Stimulated activated naive CD8-positive, alpha-beta T cell treated with anti-CD3 and anti-CD28 coated beads, Interleukin-15, Interleukin-2, amounts not matched to agents 100 ng/mL and 50 ng/mL, for 24 hours (primary cell): ENCODE results near the gene ZSCAN10.

Source experiments
- H3K27ac Mint-ChIP-seq: one replicate; pipeline ENCODE4 v1.8.0; 2021; ENCODE audit warnings: mild to moderate bottlenecking, mixed read lengths
- H3K27me3 Mint-ChIP-seq: one replicate; pipeline ENCODE4 v1.8.0; 2021; ENCODE audit warnings: mixed read lengths
- H3K36me3 Mint-ChIP-seq: one replicate; pipeline ENCODE4 v1.8.0; 2021; ENCODE audit warnings: low read depth, mixed read lengths
- H3K4me1 Mint-ChIP-seq: one replicate; pipeline ENCODE4 v1.8.0; 2021; ENCODE audit warnings: low read depth, mixed read lengths
- H3K4me3 Mint-ChIP-seq: one replicate; pipeline ENCODE4 v1.8.0; 2021; ENCODE audit warnings: mild to moderate bottlenecking, mixed read lengths
- H3K9me3 Mint-ChIP-seq: one replicate; pipeline ENCODE4 v1.8.0; 2021; ENCODE audit warnings: mixed read lengths

The ZSCAN10 gene

DNA sequence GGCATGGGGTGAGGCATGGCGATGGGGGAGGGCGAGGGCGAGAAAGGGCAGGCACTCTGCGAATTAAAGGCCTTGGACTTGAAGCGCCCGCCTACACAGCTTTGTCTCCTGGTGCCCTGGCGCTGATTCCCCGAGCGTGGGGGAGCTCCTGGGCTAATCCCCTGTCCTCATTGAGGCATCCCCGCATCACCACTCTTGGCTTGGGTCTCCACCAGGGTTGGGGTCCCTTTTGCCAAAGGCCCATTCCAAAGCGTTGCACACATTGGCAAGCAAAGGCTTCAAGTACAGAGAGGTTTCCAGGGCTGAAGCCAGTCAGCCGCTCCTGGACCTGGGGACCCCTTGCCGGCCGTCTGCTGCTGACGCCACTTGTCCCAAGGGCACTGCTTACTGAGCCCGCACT, 21.3 kb upstream of the ZSCAN10 start:
- H3K4me3 Mint-ChIP-seq, result no peak overlapping the region
- peaks cover 18% of the 10 kb centered on the region for H3K4me1 Mint-ChIP-seq
- H3K9me3 Mint-ChIP-seq, result no peaks in the 10 kb centered on the region
- H3K27ac Mint-ChIP-seq, result no peak overlapping the region
- H3K27me3 Mint-ChIP-seq, result no peaks in the 10 kb centered on the region
- H3K36me3 Mint-ChIP-seq, result no peaks in the 10 kb centered on the region

DNA sequence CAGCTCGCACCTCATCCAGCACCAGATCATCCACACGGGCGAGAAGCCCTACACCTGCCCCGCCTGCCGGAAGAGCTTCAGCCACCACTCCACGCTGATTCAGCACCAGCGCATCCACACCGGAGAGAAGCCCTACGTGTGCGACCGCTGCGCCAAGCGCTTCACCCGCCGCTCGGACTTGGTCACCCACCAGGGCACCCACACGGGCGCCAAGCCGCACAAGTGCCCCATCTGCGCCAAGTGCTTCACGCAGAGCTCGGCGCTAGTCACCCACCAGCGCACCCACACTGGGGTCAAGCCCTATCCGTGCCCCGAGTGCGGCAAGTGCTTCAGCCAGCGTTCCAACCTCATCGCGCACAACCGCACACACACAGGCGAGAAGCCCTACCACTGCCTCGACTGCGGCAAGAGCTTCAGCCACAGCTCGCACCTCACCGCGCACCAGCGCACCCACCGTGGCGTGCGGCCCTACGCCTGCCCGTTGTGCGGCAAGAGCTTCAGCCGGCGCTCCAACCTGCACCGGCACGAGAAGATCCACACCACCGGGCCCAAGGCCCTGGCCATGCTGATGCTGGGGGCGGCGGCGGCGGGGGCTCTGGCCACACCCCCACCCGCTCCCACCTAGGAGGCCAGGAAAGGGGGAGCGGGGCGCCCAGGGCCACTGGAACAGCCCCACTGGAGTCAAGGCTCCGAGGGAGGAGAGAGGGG, 20.8 kb upstream of the ZSCAN10 start:
- Mint-ChIP-seq H3K9me3 (no peaks in the 10 kb centered on the region), H3K27me3 (no peaks in the 10 kb centered on the region), H3K4me3 (no peak overlapping the region), H3K27ac (no peak overlapping the region), H3K4me1 (peaks cover 14% of the 10 kb centered on the region), H3K36me3 (no peaks in the 10 kb centered on the region)

DNA sequence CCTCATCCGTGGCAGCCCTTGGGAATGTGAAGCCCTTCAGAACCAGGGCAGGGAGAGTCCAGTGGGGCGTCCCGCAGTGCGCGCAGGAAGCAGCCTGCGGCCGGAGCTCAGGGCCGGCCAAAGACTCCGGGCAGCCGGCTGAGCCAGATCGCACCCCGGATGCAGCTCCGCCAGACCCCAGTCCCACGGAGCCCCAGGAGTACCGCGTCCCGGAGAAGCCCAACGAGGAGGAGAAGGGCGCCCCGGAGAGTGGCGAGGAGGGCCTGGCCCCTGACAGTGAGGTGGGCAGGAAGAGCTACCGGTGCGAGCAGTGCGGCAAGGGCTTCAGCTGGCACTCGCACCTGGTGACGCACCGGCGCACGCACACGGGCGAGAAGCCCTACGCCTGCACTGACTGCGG, 20.2 kb upstream of the ZSCAN10 start:
- Mint-ChIP-seq H3K4me3 (no peak overlapping the region), H3K36me3 (no peaks in the 10 kb centered on the region), H3K9me3 (no peaks in the 10 kb centered on the region), H3K27me3 (no peaks in the 10 kb centered on the region), H3K4me1 (peaks cover 9% of the 10 kb centered on the region), H3K27ac (no peak overlapping the region)

DNA sequence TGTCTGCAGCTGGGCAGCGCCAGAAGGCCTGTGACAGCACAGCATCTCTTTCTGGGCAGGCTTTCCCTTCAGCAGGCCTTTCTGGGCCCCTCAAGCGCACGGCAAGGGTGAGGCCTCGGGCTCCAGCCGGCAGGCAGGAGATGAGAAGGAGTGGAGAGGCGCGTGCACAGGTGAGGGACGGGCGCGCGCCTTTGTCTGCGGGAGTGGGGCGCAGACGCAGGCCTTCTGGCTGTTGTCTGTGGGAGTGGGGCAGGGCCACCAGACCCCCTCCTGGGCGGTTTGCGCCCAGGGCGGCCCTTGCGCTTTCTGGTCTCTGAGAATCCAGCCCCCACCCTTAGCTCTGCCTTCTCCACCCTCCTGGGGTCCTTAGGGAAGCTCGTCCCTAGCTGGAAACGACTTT, 19.8 kb upstream of the ZSCAN10 start:
- Mint-ChIP-seq H3K4me3 (no peak overlapping the region), H3K27ac (no peak overlapping the region), H3K36me3 (no peaks in the 10 kb centered on the region), H3K4me1 (peaks cover 9% of the 10 kb centered on the region), H3K27me3 (no peaks in the 10 kb centered on the region), H3K9me3 (no peaks in the 10 kb centered on the region)

DNA sequence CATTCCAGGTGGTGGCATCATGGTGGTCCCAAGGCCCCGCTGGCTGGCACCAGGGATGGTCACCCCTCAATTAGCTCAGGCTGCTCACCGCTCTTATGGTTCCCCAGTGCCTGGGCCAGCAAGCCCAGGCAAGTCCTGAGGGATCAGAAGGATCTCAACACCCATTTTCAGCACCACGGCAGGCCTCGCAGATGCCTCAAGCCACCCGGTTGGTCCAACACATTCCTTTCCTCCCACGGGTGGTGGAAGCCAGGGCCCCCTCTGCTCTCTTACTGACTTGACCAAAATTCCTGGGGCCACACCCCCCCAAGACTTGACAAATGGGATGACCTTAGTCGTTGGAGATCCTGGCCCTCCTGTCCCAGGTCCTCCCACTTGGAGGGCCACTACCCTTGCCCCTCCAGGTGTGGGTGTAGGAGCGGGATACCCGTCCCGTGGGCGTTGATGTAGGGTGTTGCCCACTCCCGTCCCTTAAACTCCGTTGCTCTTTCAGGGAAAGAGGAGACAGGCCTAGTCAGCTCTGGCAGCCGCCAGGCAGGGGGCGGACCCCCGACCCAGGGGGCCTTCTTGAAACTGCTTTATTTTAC, 19.2 kb upstream of the ZSCAN10 start:
- Mint-ChIP-seq H3K4me1 (peaks cover 3% of the 10 kb centered on the region), H3K36me3 (no peaks in the 10 kb centered on the region), H3K4me3 (no peak overlapping the region), H3K9me3 (no peaks in the 10 kb centered on the region), H3K27me3 (no peaks in the 10 kb centered on the region), H3K27ac (no peak overlapping the region)

DNA sequence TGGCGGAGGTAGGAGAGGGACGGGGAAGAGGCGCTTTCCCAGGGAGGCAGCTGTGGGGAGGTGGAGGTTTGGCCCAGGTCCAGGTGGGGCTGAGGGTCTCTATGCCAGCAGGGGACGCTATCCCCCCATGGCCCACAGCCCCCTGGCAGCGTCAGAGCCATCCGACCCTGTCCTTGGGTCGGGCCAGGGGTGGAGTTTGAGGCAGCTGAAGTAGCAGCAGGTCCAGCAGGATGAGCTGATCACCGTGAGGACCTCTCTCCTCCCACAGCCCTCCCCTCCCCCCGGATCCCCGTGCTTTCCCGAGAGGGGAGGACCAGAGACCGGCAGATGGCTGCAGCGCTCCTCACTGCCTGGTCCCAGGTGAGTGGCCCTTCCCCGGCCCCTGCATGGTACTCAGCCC, 16.5 kb upstream of the ZSCAN10 start:
- H3K36me3 Mint-ChIP-seq, result no peaks in the 10 kb centered on the region
- H3K4me1 Mint-ChIP-seq, result no peaks in the 10 kb centered on the region
- H3K4me3 Mint-ChIP-seq, result no peak overlapping the region
- H3K27ac Mint-ChIP-seq, result no peak overlapping the region
- H3K27me3 Mint-ChIP-seq, result peaks cover 4% of the 10 kb centered on the region
- no peaks in the 10 kb centered on the region for H3K9me3 Mint-ChIP-seq

DNA sequence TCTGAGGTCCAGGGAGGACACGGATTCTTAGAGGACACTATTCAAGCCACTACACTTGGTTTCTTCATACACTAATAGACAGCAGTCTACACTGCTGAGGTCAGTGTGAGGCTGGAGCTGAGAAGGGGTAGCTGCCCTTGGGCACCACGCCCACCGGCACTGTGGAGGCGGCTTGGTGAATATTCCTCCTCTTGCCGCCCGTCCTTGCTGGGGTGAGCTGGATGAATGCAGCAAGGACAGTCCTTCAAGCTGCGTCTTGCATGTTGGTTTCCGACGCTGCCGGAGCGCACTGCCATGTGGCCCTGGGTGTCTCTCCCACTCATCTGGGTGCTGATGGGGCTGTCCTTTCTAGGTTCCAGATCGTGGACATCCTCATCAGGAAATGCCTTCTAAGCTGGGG, 15.9 kb upstream of the ZSCAN10 start:
- H3K36me3 Mint-ChIP-seq, result no peaks in the 10 kb centered on the region
- no peak overlapping the region for H3K4me3 Mint-ChIP-seq
- H3K27me3 Mint-ChIP-seq, result peaks cover 4% of the 10 kb centered on the region
- no peak overlapping the region for H3K27ac Mint-ChIP-seq
- H3K9me3 Mint-ChIP-seq, result no peaks in the 10 kb centered on the region
- H3K4me1 Mint-ChIP-seq, result no peaks in the 10 kb centered on the region

DNA sequence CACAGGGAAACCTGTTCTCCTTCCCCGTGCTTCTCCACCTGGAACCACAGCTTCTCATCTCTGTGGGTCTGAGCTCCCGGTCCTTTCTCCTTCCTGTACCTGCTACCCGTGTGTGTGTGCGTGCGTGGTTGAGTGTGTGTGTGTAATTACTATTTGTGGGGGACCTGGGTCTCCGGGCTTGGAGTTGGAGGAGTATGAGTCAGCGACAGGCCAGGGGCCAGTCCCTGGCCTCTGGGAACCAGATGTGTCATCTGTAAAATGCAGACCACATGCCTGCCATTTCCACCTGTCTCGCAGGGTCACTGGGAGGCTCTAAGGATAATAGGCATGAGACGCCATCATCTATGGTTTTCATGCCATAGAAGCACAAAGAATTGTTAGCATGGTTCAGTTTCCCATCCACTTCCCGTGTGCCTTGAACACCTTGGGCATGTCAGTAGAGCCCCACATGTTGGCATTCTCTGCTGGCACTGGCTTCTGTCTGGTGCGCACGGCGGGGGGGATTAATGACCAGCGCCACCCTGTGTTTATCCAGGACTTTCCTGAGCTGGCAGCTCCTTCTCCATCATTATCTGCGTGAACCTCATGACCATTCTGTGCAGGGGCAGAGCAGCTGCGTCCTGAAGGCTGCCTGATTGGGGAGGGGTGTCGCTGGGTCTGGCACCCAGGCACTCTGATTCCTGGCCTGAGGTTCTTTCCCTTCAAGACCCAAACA, 14.8 kb upstream of the ZSCAN10 start:
- Mint-ChIP-seq H3K36me3 (no peaks in the 10 kb centered on the region), H3K27me3 (peaks cover 4% of the 10 kb centered on the region), H3K27ac (no peak overlapping the region), H3K4me1 (no peaks in the 10 kb centered on the region), H3K9me3 (no peaks in the 10 kb centered on the region), H3K4me3 (no peak overlapping the region)

DNA sequence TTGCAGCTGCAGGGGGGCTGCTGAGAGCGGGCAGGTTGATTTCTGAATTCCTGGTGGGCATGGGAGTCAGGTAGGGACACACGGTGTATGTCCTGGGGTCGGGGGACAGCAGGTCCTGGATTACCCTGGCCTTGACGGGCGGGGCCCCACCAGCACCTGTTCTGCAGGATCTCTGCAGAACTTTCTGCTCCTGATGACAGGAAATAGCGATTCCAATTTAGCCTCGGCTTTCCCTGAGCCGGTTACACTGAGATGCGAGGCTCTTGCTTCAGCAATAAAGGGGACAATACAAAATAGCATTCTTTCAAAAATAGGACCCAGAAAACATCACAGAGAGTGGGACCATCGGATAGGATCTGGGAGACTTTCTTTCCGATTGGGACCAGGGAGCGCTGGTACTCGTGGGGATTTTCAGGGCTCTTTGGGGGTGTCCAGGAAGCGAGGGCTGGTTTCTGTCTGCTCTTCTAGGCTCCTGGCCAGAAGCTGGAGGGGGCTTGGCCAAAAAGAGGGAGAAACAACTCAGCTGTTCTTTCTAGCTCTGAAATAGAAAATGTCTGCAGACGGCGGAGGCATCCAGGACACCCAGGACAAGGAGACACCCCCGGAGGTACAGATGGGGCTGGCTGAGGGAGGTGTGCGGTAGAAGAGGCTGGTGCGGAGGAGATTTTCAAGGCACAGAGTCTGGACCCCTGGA, 13.9 kb upstream of the ZSCAN10 start:
- Mint-ChIP-seq H3K27ac (no peak overlapping the region), H3K4me3 (no peak overlapping the region)

DNA sequence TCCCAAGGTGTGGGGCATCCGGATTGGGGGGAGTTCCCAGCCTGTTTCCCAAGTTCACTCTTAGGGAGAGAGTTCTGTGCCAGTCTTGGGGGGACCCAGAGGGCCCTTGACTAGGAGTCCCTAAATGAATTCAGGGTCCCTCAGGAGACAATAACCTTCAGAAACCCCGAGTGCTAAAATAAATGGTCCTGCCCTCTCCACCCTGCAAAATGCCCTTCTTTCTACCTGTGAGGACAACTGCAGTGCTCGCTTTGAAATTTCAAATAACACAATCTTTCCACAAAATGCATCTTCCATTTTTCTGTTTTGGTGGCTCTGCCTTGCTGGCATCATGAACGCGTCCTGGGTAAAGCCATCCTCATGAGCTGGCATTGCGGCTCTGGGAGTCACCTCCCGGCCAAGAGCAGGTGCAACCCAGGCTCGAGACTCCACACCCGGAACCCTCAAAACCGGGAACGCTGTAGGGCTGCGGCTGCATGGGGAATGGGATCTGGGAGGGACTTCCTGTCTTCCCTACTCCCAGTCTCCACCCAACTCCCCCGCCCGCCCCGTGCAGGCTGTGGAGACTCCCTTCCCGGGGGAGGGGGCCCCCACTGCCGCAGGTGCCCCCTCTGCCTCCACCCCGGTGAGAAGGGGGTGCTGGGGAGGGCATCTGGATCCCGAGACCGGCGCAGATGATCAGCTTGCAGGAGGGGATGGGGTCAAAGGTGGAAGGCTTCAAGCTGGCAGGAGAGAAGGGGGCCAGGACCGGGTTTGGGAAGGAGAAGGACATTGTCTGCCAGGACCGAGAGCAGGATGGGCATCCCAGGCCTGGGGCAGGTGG, 13.2 kb upstream of the ZSCAN10 start, which contains the start of gene ZNF205:
TSS of gene ZNF205 (plus strand) at position 529 of the 823 bp plus-strand sequence. CDS start 845 bp downstream, outside the sequence.
- peaks cover 4% of the 10 kb centered on the region for H3K27me3 Mint-ChIP-seq
- H3K27ac Mint-ChIP-seq, result no peak within 1 kb of the TSS
- peaks cover 2% of the 10 kb centered on the region for H3K4me1 Mint-ChIP-seq
- H3K9me3 Mint-ChIP-seq, result no peaks in the 10 kb centered on the region
- H3K36me3 Mint-ChIP-seq, result no peaks in the 10 kb centered on the region
- H3K4me3 Mint-ChIP-seq, result no peak within 1 kb of the TSS

More for the DNA sequence above, 13.9 kb upstream of the ZSCAN10 start:
- H3K36me3 Mint-ChIP-seq, result no peaks in the 10 kb centered on the region
- H3K4me1 Mint-ChIP-seq, result no peaks in the 10 kb centered on the region
- H3K9me3 Mint-ChIP-seq, result no peaks in the 10 kb centered on the region
- H3K27me3 Mint-ChIP-seq, result peaks cover 4% of the 10 kb centered on the region

DNA sequence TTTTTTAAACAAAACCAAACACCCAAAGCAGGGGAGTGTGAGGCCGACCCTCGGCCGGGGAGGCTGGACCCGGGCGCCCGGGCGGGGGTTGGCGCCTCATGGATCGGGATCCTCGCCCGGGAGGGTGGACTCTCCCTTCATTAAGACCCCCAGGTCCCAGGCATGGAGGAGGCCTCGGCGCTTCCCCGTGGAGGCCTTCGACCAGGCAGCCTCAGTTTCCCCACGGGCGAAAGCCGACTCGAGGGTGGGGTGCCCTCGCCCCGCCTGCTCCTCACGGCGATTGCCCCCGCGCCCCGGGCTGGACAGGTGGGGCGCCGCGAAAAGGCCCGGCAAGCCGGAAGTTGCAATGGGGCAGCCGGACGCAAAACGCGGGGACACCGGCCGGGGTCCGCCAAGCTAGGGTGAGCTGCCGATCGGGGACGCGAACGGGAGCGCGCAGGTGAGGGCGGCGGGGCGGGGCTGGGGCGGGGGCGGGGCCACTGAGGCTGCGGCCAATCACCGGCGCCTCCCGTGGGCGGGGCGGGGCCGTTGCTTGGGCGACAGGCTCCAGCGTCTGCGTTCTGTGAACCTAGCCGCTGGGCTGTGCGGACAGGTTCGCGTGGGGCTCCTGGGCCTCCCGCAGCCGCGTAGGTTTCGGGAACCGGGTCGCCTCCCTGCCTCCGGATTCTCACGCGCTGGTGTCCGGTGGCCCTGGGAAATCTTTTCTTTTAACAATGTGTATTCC, 7.3 kb upstream of the ZSCAN10 start:
- H3K36me3 Mint-ChIP-seq, result no peaks in the 10 kb centered on the region
- no peaks in the 10 kb centered on the region for H3K9me3 Mint-ChIP-seq
- peak overlapping the region; percentile 88 for H3K27ac Mint-ChIP-seq
- H3K27me3 Mint-ChIP-seq, result no peaks in the 10 kb centered on the region
- H3K4me1 Mint-ChIP-seq, result peaks cover 34% of the 10 kb centered on the region
- peak overlapping the region; percentile 84 for H3K4me3 Mint-ChIP-seq

DNA sequence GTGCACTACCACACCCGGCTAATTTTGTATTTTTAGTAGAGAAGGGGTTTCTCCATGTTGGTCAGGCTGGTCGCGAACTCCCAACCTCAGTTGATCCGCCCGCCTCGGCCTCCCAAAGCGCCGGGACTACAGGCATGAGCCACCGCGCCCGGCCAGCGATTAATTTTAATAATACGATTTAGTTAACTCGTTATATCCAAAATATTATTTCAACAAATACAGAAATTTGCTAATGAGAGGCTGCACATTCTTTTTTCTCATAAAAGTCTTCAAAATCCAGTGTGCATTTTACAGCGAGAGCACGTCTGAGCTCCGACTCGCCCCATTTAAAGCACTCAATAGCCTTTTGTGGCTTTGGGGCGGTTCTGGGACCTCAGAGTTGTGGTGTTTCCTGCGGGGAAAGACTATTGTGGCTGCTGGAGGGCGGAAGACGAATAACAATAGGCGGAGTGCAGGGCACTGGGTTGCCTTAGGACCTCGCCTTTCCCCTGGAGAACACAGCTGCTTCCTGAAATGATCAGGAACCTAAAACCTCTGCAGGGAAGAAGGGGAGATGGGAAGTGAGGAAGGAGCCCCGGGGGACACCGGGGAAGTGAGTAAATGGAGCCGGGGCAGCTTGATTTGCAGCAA, 2.9 kb upstream of the ZSCAN10 start:
- Mint-ChIP-seq H3K27ac (peak overlapping the region; percentile 64), H3K9me3 (no peaks in the 10 kb centered on the region), H3K4me3 (peak overlapping the region; percentile 78)

DNA sequence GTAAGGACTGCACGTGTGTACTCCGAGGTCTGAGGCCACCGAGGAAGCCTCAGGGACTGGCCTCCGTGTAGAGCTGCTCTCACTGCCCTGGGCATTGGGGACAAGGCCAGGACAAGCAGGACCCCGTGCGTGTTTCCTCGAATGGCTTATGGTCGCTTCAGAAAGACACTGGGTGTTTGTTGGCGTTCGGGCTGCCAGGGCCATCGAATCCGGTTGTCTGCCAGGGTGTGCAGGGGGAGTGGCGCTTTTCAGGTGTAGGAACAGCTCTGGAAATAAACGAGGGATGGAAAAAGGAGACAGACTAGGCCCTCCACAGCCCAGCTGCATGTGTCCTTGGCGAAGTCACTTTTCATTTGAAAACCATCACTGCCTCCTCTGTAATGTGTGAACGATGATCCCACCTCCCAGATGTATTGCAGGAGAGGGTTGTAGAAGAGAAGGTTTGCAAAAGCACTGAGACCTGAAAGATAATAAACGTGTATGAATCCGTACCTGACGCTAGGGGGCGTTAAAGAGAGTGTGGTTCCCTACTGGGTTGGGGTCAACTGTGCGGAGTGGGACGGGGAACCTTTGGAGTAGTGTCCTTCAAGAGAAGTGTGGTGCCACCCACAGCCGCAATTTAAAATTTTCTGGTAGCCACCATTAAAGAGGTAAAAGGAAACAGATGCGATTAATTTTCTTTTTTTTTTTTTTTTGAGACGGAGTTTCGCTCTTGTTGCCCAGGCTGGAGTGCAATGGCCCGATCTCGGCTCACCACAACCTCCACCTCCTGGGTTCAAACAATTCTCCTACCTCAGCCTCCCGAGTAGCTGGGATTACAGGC, 2.1 kb upstream of the ZSCAN10 start:
- H3K27me3 Mint-ChIP-seq, result no peaks in the 10 kb centered on the region
- H3K9me3 Mint-ChIP-seq, result no peaks in the 10 kb centered on the region
- peaks cover 40% of the 10 kb centered on the region for H3K4me1 Mint-ChIP-seq
- H3K4me3 Mint-ChIP-seq, result peak overlapping the region; percentile 78
- H3K27ac Mint-ChIP-seq, result peak overlapping the region; percentile 75
- H3K36me3 Mint-ChIP-seq, result no peaks in the 10 kb centered on the region

More for the DNA sequence above, 2.9 kb upstream of the ZSCAN10 start:
- H3K27me3 Mint-ChIP-seq, result no peaks in the 10 kb centered on the region
- H3K4me1 Mint-ChIP-seq, result peaks cover 42% of the 10 kb centered on the region
- no peaks in the 10 kb centered on the region for H3K36me3 Mint-ChIP-seq
